Aorta (tissue), 5 donors: ENCODE measurements around the gene LMX1B. TPM values are rescaled to one million over a fixed set of nuclear protein-coding genes. Genes with fewer than 3 reads are reported as not detected.

Experiments
- ATAC-seq: fragments of 200-7000 bp; cut with Tn5 transposase; one replicate; pipeline ENCODE4 v1.9.1; 2022; ENCODE audit warnings: moderate library complexity; ENCODE audit not compliant: low FRiP score
- DNase-seq, 2 donors: peaks; one replicate each; pipeline ENCODE4 v3.0.0-alpha.2; 2020
- H3K27ac ChIP-seq, 2 donors: one replicate each; pipeline ENCODE4 v1.5.1; 2013; ENCODE audit warnings: low read length in 2 of 2, mild to moderate bottlenecking in 2 of 2, moderate library complexity in 2 of 2, control low read depth in 1 of 2, inconsistent platforms in 1 of 2, low read depth in 1 of 2
- H3K27me3 ChIP-seq, 2 donors: one replicate each; pipeline ENCODE4 v1.6.1; 2013; ENCODE audit warnings: control low read depth in 1 of 2, low read length in 1 of 2, mild to moderate bottlenecking in 1 of 2, moderate library complexity in 1 of 2; ENCODE audit not compliant: insufficient read depth in 2 of 2, control insufficient read depth in 1 of 2
- H3K36me3 ChIP-seq, 2 donors: one replicate each; pipeline ENCODE4 v1.6.1; 2013; ENCODE audit warnings: control low read depth in 1 of 2, low read length in 1 of 2, mild to moderate bottlenecking in 1 of 2; ENCODE audit not compliant: insufficient read depth in 2 of 2, control insufficient read depth in 1 of 2
- H3K4me1 ChIP-seq, 2 donors: one replicate each; pipeline ENCODE4 v1.6.1; 2013; ENCODE audit warnings: low read length in 2 of 2, control low read depth in 1 of 2, mild to moderate bottlenecking in 1 of 2, moderate library complexity in 1 of 2; ENCODE audit not compliant: insufficient read depth in 2 of 2, control insufficient read depth in 1 of 2
- H3K4me3 ChIP-seq, 2 donors: one replicate each; pipeline ENCODE4 v1.5.1; 2013; ENCODE audit warnings: low read length in 2 of 2, control low read depth in 1 of 2, mild to moderate bottlenecking in 1 of 2
- H3K9me3 ChIP-seq: one replicate; pipeline ENCODE4 v1.6.1; 2013; ENCODE audit warnings: mild to moderate bottlenecking, low read length; ENCODE audit not compliant: control insufficient read depth
- WGBS, 2 donors: extraction: QIAGEN DNeasy Blood & Tissue Kit; methylation state at CpG; one replicate each; pipeline ENCODE4 v1.1.7; 2013; 5-methylcytosine and 5-hydroxymethylcytosine counted together
- intact Hi-C, 2 donors: fragments of 100-400 bp; cut with DNase I; formaldehyde crosslinking; loops; one replicate each; pipeline versions ENCODE4 v1.14.2 to v1.15.0; 2022
- polyA plus RNA-seq, 2 donors: library from polyadenylated mRNA; stranded (reverse); fragments of 200-250 nt; gene quantifications; one replicate each; pipeline ENCODE4 v1.2.3, GENCODE V29; 2013
- total RNA-seq, 2 donors: library from RNA; stranded (reverse); fragmentation: NEBNext Ultra II Directional; extraction: Animal tissue kit (Norgen Biotek cat#: 25700); gene quantifications; one replicate each; pipeline ENCODE4 v1.2.1, GENCODE V29; 2021
- donor health status: healthy with polysubstance abuse.
- donor health status: Bipolar disorder and iron deficiency.
- donor health status: DM: no; HTN: no; CAD: no.
- donor health status: DM: no; HTN: no; CAD: no.
- donor health status: DM: yes; HTN: yes; CAD: no.

LMX1B gene
- total and polyA plus RNA-seq, 4 donors = 0.32 to 1.6 TPM; not detected in 2

GRCh38 chr9:126696401-126697145, 82.8 kb downstream of the LMX1B start:
- intact Hi-C loops = no loop called here
- H3K4me1 ChIP-seq = no peaks in the 10 kb centered on the region
- no peak for ATAC-seq
- no peaks in the 10 kb centered on the region for H3K36me3 ChIP-seq
- no peak overlapping the region for H3K27ac ChIP-seq
- no peaks in the 10 kb centered on the region for H3K27me3 ChIP-seq
- H3K9me3 ChIP-seq = no peaks in the 10 kb centered on the region
- 86 to 89% methylated on average over 25 to 27 of the region's 27 CpGs for WGBS, 2 donors
- peak; percentile 38 to 69 for DNase-seq
- no peak overlapping the region for H3K4me3 ChIP-seq

- Histone ChIP-seq H3K36me3 (no peaks in the 10 kb centered on the region), H3K27ac (no peak overlapping the region), H3K9me3 (no peaks in the 10 kb centered on the region), H3K4me3 (no peak overlapping the region), H3K4me1 (no peaks in the 10 kb centered on the region), H3K27me3 (no peaks in the 10 kb centered on the region)
- WGBS, 2 donors = 90 to 96% methylated on average over 3 of the region's 3 CpGs
- ATAC-seq (no peak), DNase-seq (peak; percentile 21 to 35)
- intact Hi-C loops = no loop called here
Measured at GRCh38 chr9:126697330-126697729, 83.6 kb downstream of the LMX1B start.

- no peaks in the 10 kb centered on the region for H3K36me3 ChIP-seq
- H3K27ac ChIP-seq = no peak overlapping the region
- 90 to 95% methylated on average over 2 of the region's 2 CpGs for WGBS, 2 donors
- no peaks in the 10 kb centered on the region for H3K27me3 ChIP-seq
- ATAC-seq = no peak
- H3K4me3 ChIP-seq = no peak overlapping the region
- H3K9me3 ChIP-seq = no peaks in the 10 kb centered on the region
- peak; percentile 31 to 51 for DNase-seq
- no peaks in the 10 kb centered on the region for H3K4me1 ChIP-seq
- intact Hi-C loops = no loop called here
Measured at GRCh38 chr9:126698251-126698650, 84.5 kb downstream of the LMX1B start.

GRCh38 chr9:126698756-126699155, 85.0 kb downstream of the LMX1B start:
- WGBS, 2 donors = 79 to 85% methylated on average over 5 of the region's 5 CpGs

GRCh38 chr9:126699401-126699881, 85.7 kb downstream of the LMX1B start:
- Histone ChIP-seq H3K4me3 (no peak overlapping the region), H3K9me3 (no peaks in the 10 kb centered on the region), H3K4me1 (no peaks in the 10 kb centered on the region), H3K27me3 (no peaks in the 10 kb centered on the region), H3K27ac (no peak overlapping the region), H3K36me3 (no peaks in the 10 kb centered on the region)
- intact Hi-C loops = no loop called here
- DNase-seq (peak; percentile 32 to 71), ATAC-seq (no peak)
- 86% methylated on average over 10 of the region's 10 CpGs for WGBS, 2 donors

More at GRCh38 chr9:126698756-126699155, 85.0 kb downstream of the LMX1B start:
- ATAC-seq = no peak
- DNase-seq = peak; percentile 10 to 48
- Histone ChIP-seq H3K4me3 (no peak overlapping the region), H3K9me3 (no peaks in the 10 kb centered on the region), H3K36me3 (no peaks in the 10 kb centered on the region), H3K27me3 (no peaks in the 10 kb centered on the region), H3K4me1 (no peaks in the 10 kb centered on the region), H3K27ac (no peak overlapping the region)
- intact Hi-C loops = no loop called here

GRCh38 chr9:126700296-126700695, 86.6 kb downstream of the LMX1B start:
- intact Hi-C loops = no loop called here
- no peaks in the 10 kb centered on the region for H3K9me3 ChIP-seq
- H3K4me3 ChIP-seq = no peak overlapping the region
- DNase-seq (peak; percentile 17 to 43), ATAC-seq (no peak)
- H3K36me3 ChIP-seq = no peaks in the 10 kb centered on the region
- 92 to 95% methylated on average over 10 of the region's 10 CpGs for WGBS, 2 donors
- H3K27me3 ChIP-seq = no peaks in the 10 kb centered on the region
- no peak overlapping the region for H3K27ac ChIP-seq
- no peaks in the 10 kb centered on the region for H3K4me1 ChIP-seq

- ATAC-seq = no peak
- Histone ChIP-seq H3K4me3 (no peak overlapping the region), H3K27me3 (no peaks in the 10 kb centered on the region), H3K4me1 (no peaks in the 10 kb centered on the region), H3K9me3 (no peaks in the 10 kb centered on the region), H3K27ac (no peak overlapping the region), H3K36me3 (no peaks in the 10 kb centered on the region)
- 76 to 80% methylated on average over 14 of the region's 14 CpGs for WGBS, 2 donors
- intact Hi-C loops = no loop called here
- peak; percentile 19 to 52 for DNase-seq
Measured at GRCh38 chr9:126700903-126701812, 87.4 kb downstream of the LMX1B start.

- peak; percentile 32 to 44 for DNase-seq
Measured at GRCh38 chr9:126701813-126702140, 88.0 kb downstream of the LMX1B start.

More at GRCh38 chr9:126701813-126702140, 88.0 kb downstream of the LMX1B start:
- H3K36me3 ChIP-seq = no peaks in the 10 kb centered on the region
- no peak for ATAC-seq
- intact Hi-C loops = no loop called here
- no peaks in the 10 kb centered on the region for H3K4me1 ChIP-seq
- H3K4me3 ChIP-seq = no peak overlapping the region
- H3K27ac ChIP-seq = no peak overlapping the region
- no peaks in the 10 kb centered on the region for H3K9me3 ChIP-seq
- no peaks in the 10 kb centered on the region for H3K27me3 ChIP-seq
- WGBS, 2 donors = 86 to 87% methylated on average over 9 of the region's 9 CpGs
